ENCODE measurements around the gene NUBP2. TPM values are rescaled to one million over a fixed set of nuclear protein-coding genes. Genes with fewer than 3 reads are reported as not detected.

NUBP2 gene
- total RNA-seq, 4 donors from 2014 or later = 15.3 to 165 (median 59.6) TPM

GRCh38 chr16:1807626-1808025, 24.9 kb downstream of the NUBP2 start:
- intact Hi-C loops (cut with DNase I; ENCODE audit: low total_unique reads) (no loop called here), in situ Hi-C loops (cut with MboI; ENCODE audit: low pct_ligation_motif_present in 1 of 4, low pct_unique_long_range_greater_than_20kb in 1 of 4, low sequenced_read_pairs in 3 of 4) (no loop called here)
- no peak overlapping the region for H3K27ac ChIP-seq
- no peak for DNase-seq
- no peak overlapping the region for H3K4me3 ChIP-seq
- peaks cover 0 to 2% (median 1%) of the 10 kb centered on the region in 4 donors for H3K4me1 ChIP-seq
- H3K36me3 ChIP-seq = peaks cover 0 to 25% (median 11%) of the 10 kb centered on the region in 4 donors
- H3K9me3 ChIP-seq = no peaks in the 10 kb centered on the region
- 85 to 95% methylated on average over 7 to 9 of the region's 10 CpGs for WGBS, 2 donors (ENCODE audit: low coverage in 1 of 2)
- TF ChIP-seq POLR2AphosphoS5 (IDR thresholded peaks at IDR 0.05) = no peak
- TF ChIP-seq POLR2A (IDR thresholded peaks at IDR 0.05) = no peak
- no peak for TF ChIP-seq EP300 (IDR thresholded peaks at IDR 0.05; ENCODE audit: low read depth)
- no peak for TF ChIP-seq CTCF (IDR thresholded peaks at IDR 0.05)
- no peaks in the 10 kb centered on the region for H3K27me3 ChIP-seq

- intact Hi-C loops (cut with DNase I; ENCODE audit: low total_unique reads) (no loop called here), in situ Hi-C loops (cut with MboI; ENCODE audit: low pct_ligation_motif_present in 1 of 4, low pct_unique_long_range_greater_than_20kb in 1 of 4, low sequenced_read_pairs in 3 of 4) (no loop called here)
- H3K4me3 ChIP-seq = no peak overlapping the region
- H3K4me1 ChIP-seq = peaks cover 0 to 8% (median 6%) of the 10 kb centered on the region in 4 donors
- WGBS, 2 donors (ENCODE audit: low coverage in 1 of 2) = 86 to 100% methylated on average over 1 to 18 of the region's 18 CpGs
- no peaks in the 10 kb centered on the region for H3K27me3 ChIP-seq
- H3K27ac ChIP-seq = no peak overlapping the region
- TF ChIP-seq CTCF (IDR thresholded peaks at IDR 0.05) (no peak), EP300 (IDR thresholded peaks at IDR 0.05; ENCODE audit: low read depth) (no peak)
- no peaks in the 10 kb centered on the region for H3K9me3 ChIP-seq
- DNase-seq = no peak
- H3K36me3 ChIP-seq = peaks cover 0 to 25% (median 11%) of the 10 kb centered on the region in 4 donors
These were observed 25.9 kb downstream of the NUBP2 start for GRCh38 chr16:1808691-1809090.

GRCh38 chr16:1809281-1809801, 26.6 kb downstream of the NUBP2 start:
- intact Hi-C loops (cut with DNase I; ENCODE audit: low total_unique reads) = no loop called here
- Histone ChIP-seq H3K27me3 (no peaks in the 10 kb centered on the region), H3K4me3 (no peak overlapping the region), H3K27ac (no peak overlapping the region), H3K9me3 (no peaks in the 10 kb centered on the region), H3K4me1 (peaks cover 0 to 8% (median 6%) of the 10 kb centered on the region in 4 donors), H3K36me3 (peaks cover 0 to 25% (median 11%) of the 10 kb centered on the region in 4 donors)
- TF ChIP-seq CTCF (IDR thresholded peaks at IDR 0.05) = no peak
- no peak for TF ChIP-seq POLR2AphosphoS5 (IDR thresholded peaks at IDR 0.05)
- TF ChIP-seq POLR2A (IDR thresholded peaks at IDR 0.05) = no peak
- TF ChIP-seq EP300 (IDR thresholded peaks at IDR 0.05; ENCODE audit: low read depth) = no peak
- 70 to 85% methylated on average over 4 to 24 of the region's 28 CpGs for WGBS, 2 donors (ENCODE audit: low coverage in 1 of 2)
- DNase-seq = peak; percentile 30
- in situ Hi-C loops (cut with MboI; ENCODE audit: low pct_ligation_motif_present in 1 of 4, low pct_unique_long_range_greater_than_20kb in 1 of 4, low sequenced_read_pairs in 3 of 4) = no loop called here

- peaks cover 0 to 25% (median 11%) of the 10 kb centered on the region in 4 donors for H3K36me3 ChIP-seq
- TF ChIP-seq CTCF (IDR thresholded peaks at IDR 0.05) (no peak), POLR2A (IDR thresholded peaks at IDR 0.05) (no peak), EP300 (IDR thresholded peaks at IDR 0.05; ENCODE audit: low read depth) (no peak), POLR2AphosphoS5 (IDR thresholded peaks at IDR 0.05) (no peak)
- no peak overlapping the region for H3K27ac ChIP-seq
- no peaks in the 10 kb centered on the region for H3K27me3 ChIP-seq
- DNase-seq = no peak
- WGBS, 2 donors (ENCODE audit: low coverage in 1 of 2) = 93 to 100% methylated on average over 3 to 16 of the region's 16 CpGs
- peaks cover 0 to 8% (median 6%) of the 10 kb centered on the region in 4 donors for H3K4me1 ChIP-seq
- intact Hi-C loops (cut with DNase I; ENCODE audit: low total_unique reads) = no loop called here
- in situ Hi-C loops (cut with MboI; ENCODE audit: low pct_ligation_motif_present in 1 of 4, low pct_unique_long_range_greater_than_20kb in 1 of 4, low sequenced_read_pairs in 3 of 4) = no loop called here
- no peak overlapping the region for H3K4me3 ChIP-seq
- H3K9me3 ChIP-seq = no peaks in the 10 kb centered on the region
These were observed 27.3 kb downstream of the NUBP2 start for GRCh38 chr16:1810106-1810505.

All from transverse colon (tissue), 4 donors.